ENCODE results near the gene CFAP45. TPM values are rescaled to one million over a fixed set of nuclear protein-coding genes. Genes with fewer than 3 reads are reported as not detected.
"Not testable (repeated sequence)": the region's sequence is repeated elsewhere in the genome, so short reads cannot be mapped to it uniquely, and the experiment has no call there.

CFAP45 gene
- total RNA-seq, 4 donors from 2014 or later: 0.46 to 3.0 (median 0.66) TPM

- WGBS, 2 donors: 64 to 66% methylated on average over 10 of the region's 10 CpGs
- intact Hi-C loops (cut with DNase I; ENCODE audit: low total_unique reads): no loop called here
These were observed 14.5 kb upstream of the CFAP45 start for GRCh38 chr1:159914252-159915018.

DNA sequence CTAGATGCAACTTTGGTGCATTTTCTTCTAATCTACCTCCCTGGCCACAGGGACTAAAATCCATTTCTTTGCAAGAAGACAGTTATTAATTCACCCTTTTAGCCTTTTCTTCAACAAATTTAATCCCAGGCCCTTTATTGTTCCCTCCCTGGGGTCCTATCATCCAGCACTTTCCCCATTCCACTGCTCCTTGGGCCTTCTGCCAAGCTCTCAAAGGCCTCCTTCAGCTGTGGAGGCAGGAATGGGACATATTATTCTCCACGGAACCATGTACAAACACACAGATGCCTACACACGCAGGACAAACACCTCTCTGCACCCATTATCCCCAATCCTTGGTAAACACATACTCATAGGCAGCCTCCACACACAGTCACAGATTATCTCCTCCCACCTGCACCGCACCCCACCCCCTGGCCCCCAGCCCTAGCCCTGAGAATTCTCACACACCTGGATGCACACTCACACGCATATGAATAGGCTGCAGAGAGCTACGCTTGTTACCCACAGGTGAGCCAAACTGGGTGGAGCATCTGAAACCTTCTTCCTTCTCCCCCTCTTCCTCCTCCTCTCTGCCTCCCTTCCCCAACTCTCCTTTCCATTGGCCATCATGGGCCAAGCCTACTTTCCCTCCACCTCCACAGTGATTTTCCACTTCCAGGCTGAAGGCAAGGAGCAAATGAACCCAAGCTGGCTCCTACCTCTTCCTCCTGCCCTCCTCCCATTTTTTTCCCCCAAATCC lies 13.7 kb upstream of the CFAP45 start:
- TF ChIP-seq CTCF (IDR thresholded peaks at IDR 0.05): no peak
- TF ChIP-seq POLR2A (IDR thresholded peaks at IDR 0.05): no peak
- intact Hi-C loops (cut with DNase I; ENCODE audit: low total_unique reads): no loop called here
- H3K4me3 ChIP-seq (ENCODE audit: low read depth, poor library complexity, severe bottlenecking): no peak overlapping the region
- DNase-seq (ENCODE audit: low spot score in 2 of 2): peak in 1 of 2 donors; percentile 68
- 36 to 54% methylated on average over 5 of the region's 5 CpGs for WGBS, 2 donors

More at GRCh38 chr1:159914252-159915018, 14.5 kb upstream of the CFAP45 start:
- no peak for DNase-seq (ENCODE audit: low spot score in 2 of 2)
- no peak for TF ChIP-seq CTCF (IDR thresholded peaks at IDR 0.05)
- no peak for TF ChIP-seq POLR2A (IDR thresholded peaks at IDR 0.05)
- no peak overlapping the region for H3K4me3 ChIP-seq (ENCODE audit: low read depth, poor library complexity, severe bottlenecking)

- DNase-seq (ENCODE audit: low spot score in 2 of 2): no peak
- TF ChIP-seq CTCF (IDR thresholded peaks at IDR 0.05): no peak
- TF ChIP-seq POLR2A (IDR thresholded peaks at IDR 0.05): no peak
- WGBS, 2 donors: 67 to 76% methylated on average over 6 of the region's 6 CpGs
- no peak overlapping the region for H3K4me3 ChIP-seq (ENCODE audit: low read depth, poor library complexity, severe bottlenecking)
- intact Hi-C loops (cut with DNase I; ENCODE audit: low total_unique reads): no loop called here
These were observed 11.5 kb upstream of the CFAP45 start for GRCh38 chr1:159911326-159912070.

- peak in 1 of 2 donors; percentile 21 for DNase-seq (ENCODE audit: low spot score in 2 of 2)
- H3K4me3 ChIP-seq (ENCODE audit: low read depth, poor library complexity, severe bottlenecking): no peak overlapping the region
- intact Hi-C loops (cut with DNase I; ENCODE audit: low total_unique reads): no loop called here
- no peak for TF ChIP-seq CTCF (IDR thresholded peaks at IDR 0.05)
- no peak for TF ChIP-seq POLR2A (IDR thresholded peaks at IDR 0.05)
- 88% methylated on average over 8 to 9 of the region's 9 CpGs for WGBS, 2 donors
These were observed 8.3 kb upstream of the CFAP45 start for GRCh38 chr1:159908031-159908940.

DNA sequence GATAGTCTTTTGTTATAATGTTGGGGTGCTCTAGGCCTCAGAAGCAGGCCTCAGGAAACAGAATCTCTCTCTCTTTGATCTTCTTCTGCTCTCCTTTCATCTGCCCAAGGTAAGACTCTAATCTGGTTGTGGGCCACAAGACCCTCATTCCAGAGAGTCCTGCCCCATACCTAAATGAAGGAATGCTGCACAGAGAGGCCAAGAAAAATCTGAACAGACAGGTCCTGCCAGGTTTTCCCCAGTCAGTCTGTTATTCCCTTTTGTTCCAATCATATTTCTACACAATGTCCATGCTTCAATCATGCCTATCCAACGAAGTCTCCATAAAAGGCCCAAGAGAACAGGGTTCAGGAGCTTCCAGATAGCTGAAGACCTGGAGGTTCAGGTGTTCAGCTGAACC lies 7.0 kb upstream of the CFAP45 start:
- intact Hi-C loops (cut with DNase I; ENCODE audit: low total_unique reads): no loop called here
- DNase-seq (ENCODE audit: low spot score in 2 of 2): no peak
- WGBS, 2 donors: 39 to 48% methylated on average over 1 of the region's 1 CpG
- H3K4me3 ChIP-seq (ENCODE audit: low read depth, poor library complexity, severe bottlenecking): no peak overlapping the region
- no peak for TF ChIP-seq CTCF (IDR thresholded peaks at IDR 0.05)
- TF ChIP-seq POLR2A (IDR thresholded peaks at IDR 0.05): no peak

DNA sequence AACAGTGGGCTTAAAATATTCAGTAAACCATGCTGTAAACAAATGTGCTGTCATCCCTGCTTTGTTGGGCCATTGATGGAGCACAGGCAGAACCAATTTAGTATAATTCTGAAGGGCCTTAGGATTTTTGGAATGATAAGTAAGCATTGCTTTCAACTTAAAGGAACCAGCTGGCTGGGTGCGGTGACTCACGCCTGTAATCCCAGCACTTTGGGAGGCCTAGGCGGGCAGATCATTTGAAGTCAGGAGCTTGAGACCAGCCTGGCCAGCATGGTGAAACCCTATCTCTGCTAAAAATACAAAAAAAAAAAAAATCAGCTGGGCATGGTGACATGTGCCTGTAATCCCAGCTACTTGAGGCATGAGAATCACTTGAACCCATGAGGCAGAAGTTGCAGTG lies 4.1 kb upstream of the CFAP45 start:
- H3K4me3 ChIP-seq (ENCODE audit: low read depth, poor library complexity, severe bottlenecking); intact Hi-C loops (cut with DNase I; ENCODE audit: low total_unique reads); DNase-seq (ENCODE audit: low spot score in 2 of 2): not testable (repeated sequence)
- 64 to 81% methylated on average over 3 of the region's 3 CpGs for WGBS, 2 donors

All from lower leg skin (tissue), 4 donors.